Neuronal stem cell (in vitro differentiated cells): ENCODE measurements around the gene RASGEF1C.

Experiments used
- DNase-seq: peaks from one replicate; pipeline ENCODE4 v3.0.0-alpha.2; 2013; ENCODE audit warnings: low spot score
- H2AFZ ChIP-seq: one replicate; pipeline ENCODE4 v1.6.1; 2013; ENCODE audit warnings: mild to moderate bottlenecking, low read length, inconsistent platforms
- H2AK5ac ChIP-seq: 2 replicates; pipeline ENCODE4 v1.6.1; 2013; ENCODE audit warnings: low read depth, mild to moderate bottlenecking, inconsistent platforms, low read length, moderate library complexity, mixed read lengths
- H2BK120ac ChIP-seq: 2 replicates; pipeline ENCODE4 v1.6.1; 2013; ENCODE audit warnings: low read depth, mild to moderate bottlenecking, inconsistent platforms, low read length, moderate library complexity, mixed read lengths
- H2BK12ac ChIP-seq: one replicate; pipeline ENCODE4 v1.6.1; 2013; ENCODE audit warnings: low read length, inconsistent platforms
- H2BK15ac ChIP-seq: 2 replicates; pipeline ENCODE4 v1.6.1; 2013; ENCODE audit warnings: mild to moderate bottlenecking, low read length, inconsistent platforms, mixed read lengths
- H2BK5ac ChIP-seq: one replicate; pipeline ENCODE4 v1.6.1; 2013; ENCODE audit warnings: inconsistent platforms, mild to moderate bottlenecking, low read length, moderate library complexity
- H3K14ac ChIP-seq: one replicate; pipeline ENCODE4 v1.6.1; 2013; ENCODE audit warnings: low read length, inconsistent platforms
- H3K18ac ChIP-seq: 2 replicates; pipeline ENCODE4 v1.6.1; 2013; ENCODE audit warnings: low read length, inconsistent platforms
- H3K23ac ChIP-seq: 2 replicates; pipeline ENCODE4 v1.6.1; 2013; ENCODE audit warnings: low read depth, mild to moderate bottlenecking, mixed read lengths, low read length, inconsistent platforms; ENCODE audit not compliant: poor library complexity
- H3K27ac ChIP-seq: replicated peaks from 3 replicates; pipeline ENCODE4 v1.5.1; 2013; ENCODE audit warnings: low read length, inconsistent platforms
- H3K27me3 ChIP-seq, 3 experiments: 2 replicates each; pipeline ENCODE4 v1.6.1; 2013; ENCODE audit warnings: low read length in 3 of 3, mild to moderate bottlenecking in 2 of 3, inconsistent platforms in 1 of 3, low read depth in 1 of 3, mixed read lengths in 1 of 3, moderate library complexity in 1 of 3; ENCODE audit not compliant: control insufficient read depth in 3 of 3, insufficient read depth in 3 of 3
- H3K36me3 ChIP-seq, 2 donors: replicated peaks in 1 of 2; 2 replicates each; pipeline ENCODE4 v1.6.1; 2013; ENCODE audit warnings: low read length in 2 of 2; ENCODE audit not compliant: control insufficient read depth in 2 of 2, insufficient read depth in 2 of 2
- H3K4ac ChIP-seq: 2 replicates; pipeline ENCODE4 v1.6.1; 2013; ENCODE audit warnings: inconsistent platforms, mild to moderate bottlenecking, low read length, moderate library complexity
- H3K4me1 ChIP-seq, 2 donors: 1 replicate in 1 of 2; 2 replicates in 1 of 2; pipeline ENCODE4 v1.6.1; 2013; ENCODE audit warnings: low read length in 2 of 2, low read depth in 1 of 2; ENCODE audit not compliant: control insufficient read depth in 2 of 2, insufficient read depth in 1 of 2
- H3K4me2 ChIP-seq: one replicate; pipeline ENCODE4 v1.6.1; 2013; ENCODE audit warnings: mild to moderate bottlenecking, low read length, inconsistent platforms; ENCODE audit not compliant: insufficient read depth, poor library complexity, severe bottlenecking
- H3K4me3 ChIP-seq, 2 donors: 2 replicates each; pipeline ENCODE4 v1.5.1; 2013; ENCODE audit warnings: low read length in 2 of 2, mild to moderate bottlenecking in 2 of 2, inconsistent platforms in 1 of 2, moderate library complexity in 1 of 2
- H3K79me1 ChIP-seq: one replicate; pipeline ENCODE4 v1.6.1; 2013; ENCODE audit warnings: low read depth, mild to moderate bottlenecking, inconsistent platforms, low read length, moderate library complexity
- H3K9ac ChIP-seq: one replicate; pipeline ENCODE4 v1.6.1; 2013; ENCODE audit warnings: mild to moderate bottlenecking, low read depth, low read length, inconsistent platforms; ENCODE audit not compliant: poor library complexity
- H3K9me3 ChIP-seq, 2 donors: replicated peaks in 1 of 2; 2 replicates each; pipeline versions ENCODE3 to v1.6.1; 2013; ENCODE audit warnings: low read length in 2 of 2, mild to moderate bottlenecking in 2 of 2, inconsistent platforms in 1 of 2, low read depth in 1 of 2, mixed read lengths in 1 of 2, moderate library complexity in 1 of 2; ENCODE audit not compliant: control insufficient read depth in 2 of 2, insufficient read depth in 1 of 2
- H4K8ac ChIP-seq: one replicate; pipeline ENCODE4 v1.6.1; 2013; ENCODE audit warnings: low read depth, mild to moderate bottlenecking, inconsistent platforms, low read length, moderate library complexity
- H4K91ac ChIP-seq: one replicate; pipeline ENCODE4 v1.6.1; 2013; ENCODE audit warnings: low read length, low read depth, mild to moderate bottlenecking, inconsistent platforms; ENCODE audit not compliant: poor library complexity
- WGBS, 2 donors: extraction: QIAGEN DNeasy Blood & Tissue Kit; methylation state at CpG; one replicate each; pipeline ENCODE4 v1.1.7; 2013; ENCODE audit warnings: missing lambda C conversion rate in 2 of 2, mixed read lengths in 1 of 2; ENCODE audit not compliant: insufficient read length in 2 of 2, insufficient replicate concordance in 1 of 2; ENCODE audit errors: extremely low coverage in 2 of 2; 5-methylcytosine and 5-hydroxymethylcytosine counted together

The RASGEF1C gene

GRCh38 chr5:180105827-180106312, 103.1 kb downstream of the RASGEF1C start:
- no peak overlapping the region for H3K4me2 ChIP-seq
- H3K27ac ChIP-seq = no peak overlapping the region
- H3K14ac ChIP-seq = no peak overlapping the region
- peaks cover 2 to 20% of the 10 kb centered on the region in 2 donors for H3K9me3 ChIP-seq
- no peaks in the 10 kb centered on the region for H3K36me3 ChIP-seq
- H3K23ac ChIP-seq = no peak overlapping the region
- H2BK120ac ChIP-seq = no peak overlapping the region
- no peak overlapping the region for H4K8ac ChIP-seq
- no peak overlapping the region for H3K18ac ChIP-seq
- no peak overlapping the region for H2BK15ac ChIP-seq
- no peak overlapping the region for H2AK5ac ChIP-seq
- H2BK12ac ChIP-seq = no peak overlapping the region
- H2BK5ac ChIP-seq = no peak overlapping the region
- no peaks in the 10 kb centered on the region for H3K79me1 ChIP-seq
- H4K91ac ChIP-seq = no peak overlapping the region
- H3K27me3 ChIP-seq = no peaks in the 10 kb centered on the region
- H3K4me3 ChIP-seq = no peak overlapping the region
- H3K4ac ChIP-seq = no peak overlapping the region
- no peak overlapping the region for H2AFZ ChIP-seq
- DNase-seq = no peak
- no peaks in the 10 kb centered on the region for H3K4me1 ChIP-seq
- WGBS, 2 donors = no CpG with 5 or more reads among the region's 5 CpGs
- no peak overlapping the region for H3K9ac ChIP-seq

- Histone ChIP-seq H3K18ac (no peak overlapping the region), H3K27ac (no peak overlapping the region), H3K79me1 (peaks cover 2% of the 10 kb centered on the region)
Observed at GRCh38 chr5:180104168-180104530, 104.9 kb downstream of the RASGEF1C start.

GRCh38 chr5:180103487-180104167, 105.4 kb downstream of the RASGEF1C start:
- H3K18ac ChIP-seq = no peak overlapping the region

More at GRCh38 chr5:180104168-180104530, 104.9 kb downstream of the RASGEF1C start:
- Histone ChIP-seq H2BK15ac (no peak overlapping the region), H2BK12ac (no peak overlapping the region), H2AK5ac (no peak overlapping the region), H4K8ac (no peak overlapping the region), H3K9me3 (peaks cover 2 to 20% of the 10 kb centered on the region in 2 donors), H3K23ac (no peak overlapping the region), H2BK120ac (no peak overlapping the region), H3K4ac (no peak overlapping the region), H3K36me3 (no peaks in the 10 kb centered on the region), H3K14ac (no peak overlapping the region), H2AFZ (no peak overlapping the region), H3K4me2 (no peak overlapping the region), H3K27me3 (no peaks in the 10 kb centered on the region), H2BK5ac (no peak overlapping the region), H4K91ac (no peak overlapping the region), H3K9ac (no peak overlapping the region), H3K4me1 (no peaks in the 10 kb centered on the region), H3K4me3 (no peak overlapping the region)
- WGBS, 2 donors = no CpG with 5 or more reads among the region's 3 CpGs
- no peak for DNase-seq

GRCh38 chr5:180102636-180103035, 106.4 kb downstream of the RASGEF1C start:
- peaks cover 3 to 19% of the 10 kb centered on the region in 2 donors for H3K9me3 ChIP-seq
- H4K8ac ChIP-seq = no peak overlapping the region
- H3K79me1 ChIP-seq = peaks cover 2% of the 10 kb centered on the region
- H3K27me3 ChIP-seq = no peaks in the 10 kb centered on the region
- H4K91ac ChIP-seq = no peak overlapping the region
- no peaks in the 10 kb centered on the region for H3K36me3 ChIP-seq
- no peak overlapping the region for H3K4me3 ChIP-seq
- DNase-seq = no peak
- H3K4ac ChIP-seq = no peak overlapping the region
- no peak overlapping the region for H2AFZ ChIP-seq
- no peak overlapping the region for H3K23ac ChIP-seq
- no peak overlapping the region for H3K9ac ChIP-seq
- no CpG with 5 or more reads among the region's 9 CpGs for WGBS, 2 donors
- no peak overlapping the region for H3K4me2 ChIP-seq
- no peaks in the 10 kb centered on the region for H3K4me1 ChIP-seq
- no peak overlapping the region for H2BK12ac ChIP-seq
- H2BK15ac ChIP-seq = no peak overlapping the region
- H2BK5ac ChIP-seq = no peak overlapping the region
- no peak overlapping the region for H3K27ac ChIP-seq
- no peak overlapping the region for H3K18ac ChIP-seq
- no peak overlapping the region for H3K14ac ChIP-seq
- H2BK120ac ChIP-seq = no peak overlapping the region
- no peak overlapping the region for H2AK5ac ChIP-seq

More at GRCh38 chr5:180103487-180104167, 105.4 kb downstream of the RASGEF1C start:
- no peak overlapping the region for H3K23ac ChIP-seq
- no peak overlapping the region for H2AFZ ChIP-seq
- H3K36me3 ChIP-seq = no peaks in the 10 kb centered on the region
- H3K27ac ChIP-seq = no peak overlapping the region
- H3K27me3 ChIP-seq = no peaks in the 10 kb centered on the region
- no peak overlapping the region for H2AK5ac ChIP-seq
- peaks cover 2 to 20% of the 10 kb centered on the region in 2 donors for H3K9me3 ChIP-seq
- H2BK5ac ChIP-seq = no peak overlapping the region
- H3K4ac ChIP-seq = no peak overlapping the region
- no peak overlapping the region for H3K14ac ChIP-seq
- no peak for DNase-seq
- H4K91ac ChIP-seq = no peak overlapping the region
- H2BK120ac ChIP-seq = no peak overlapping the region
- no peak overlapping the region for H2BK15ac ChIP-seq
- H4K8ac ChIP-seq = no peak overlapping the region
- no peaks in the 10 kb centered on the region for H3K4me1 ChIP-seq
- peaks cover 2% of the 10 kb centered on the region for H3K79me1 ChIP-seq
- no peak overlapping the region for H3K4me2 ChIP-seq
- no CpG with 5 or more reads among the region's 6 CpGs for WGBS, 2 donors
- no peak overlapping the region for H2BK12ac ChIP-seq
- no peak overlapping the region for H3K4me3 ChIP-seq
- no peak overlapping the region for H3K9ac ChIP-seq
